Measurements from ENCODE around the gene ZBTB34.

DNA sequence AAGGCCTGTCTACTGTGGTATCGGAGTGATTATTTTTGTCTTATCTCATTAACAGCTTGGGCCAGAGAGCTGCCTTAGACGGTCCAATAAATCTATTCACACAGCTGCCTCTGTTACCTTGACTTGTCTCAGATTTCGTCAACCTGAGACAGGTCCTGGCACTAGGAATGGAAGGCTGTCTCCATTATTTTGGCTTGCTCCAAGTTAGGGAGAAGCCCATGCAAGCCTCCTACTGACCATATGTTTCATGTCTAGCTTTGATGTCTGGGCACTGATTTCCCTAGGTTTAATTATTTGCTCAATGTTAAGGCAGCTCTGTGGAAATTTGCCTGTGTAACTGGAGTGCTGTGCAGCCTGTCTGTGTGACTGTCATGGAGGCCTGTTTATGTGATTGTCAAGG, 41.8 kb downstream of the ZBTB34 start:
- TF ChIP-seq, protein P1, sequence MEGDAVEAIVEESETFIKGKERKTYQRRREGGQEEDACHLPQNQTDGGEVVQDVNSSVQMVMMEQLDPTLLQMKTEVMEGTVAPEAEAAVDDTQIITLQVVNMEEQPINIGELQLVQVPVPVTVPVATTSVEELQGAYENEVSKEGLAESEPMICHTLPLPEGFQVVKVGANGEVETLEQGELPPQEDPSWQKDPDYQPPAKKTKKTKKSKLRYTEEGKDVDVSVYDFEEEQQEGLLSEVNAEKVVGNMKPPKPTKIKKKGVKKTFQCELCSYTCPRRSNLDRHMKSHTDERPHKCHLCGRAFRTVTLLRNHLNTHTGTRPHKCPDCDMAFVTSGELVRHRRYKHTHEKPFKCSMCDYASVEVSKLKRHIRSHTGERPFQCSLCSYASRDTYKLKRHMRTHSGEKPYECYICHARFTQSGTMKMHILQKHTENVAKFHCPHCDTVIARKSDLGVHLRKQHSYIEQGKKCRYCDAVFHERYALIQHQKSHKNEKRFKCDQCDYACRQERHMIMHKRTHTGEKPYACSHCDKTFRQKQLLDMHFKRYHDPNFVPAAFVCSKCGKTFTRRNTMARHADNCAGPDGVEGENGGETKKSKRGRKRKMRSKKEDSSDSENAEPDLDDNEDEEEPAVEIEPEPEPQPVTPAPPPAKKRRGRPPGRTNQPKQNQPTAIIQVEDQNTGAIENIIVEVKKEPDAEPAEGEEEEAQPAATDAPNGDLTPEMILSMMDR (IDR thresholded peaks at IDR 0.05): no peak
- TF ChIP-seq POLR2AphosphoS5 (IDR thresholded peaks at IDR 0.05): no peak
- no peak for TF ChIP-seq POLR2A (IDR thresholded peaks at IDR 0.05)

All from prostate gland (tissue), 2 donors.